Superior temporal gyrus (tissue), 1 donor: ENCODE data around the gene DRD2.
A peak's percentile ranks its signal among the peaks of the same experiment; 100 is the strongest.
"Not testable (repeated sequence)": the region's sequence is repeated elsewhere in the genome, so short reads cannot be mapped to it uniquely, and the experiment has no call there.

Experiments
- DNase-seq: peaks from one replicate; pipeline ENCODE4 v3.0.0-alpha.2; 2016; ENCODE audit errors: extremely low spot score

Gene DRD2

GRCh38 chr11:113475160-113475761 lies at the start of gene DRD2:
TSS of gene DRD2 (minus strand) at chr11:113475398. CDS start at chr11:113424651, 50,747 bp downstream.
- no peak for DNase-seq

GRCh38 chr11:113523906-113524305 lies 48.7 kb upstream of the DRD2 start:
- DNase-seq: not testable (repeated sequence)

GRCh38 chr11:113521737-113522517 lies 46.7 kb upstream of the DRD2 start:
- DNase-seq: no peak

DNA sequence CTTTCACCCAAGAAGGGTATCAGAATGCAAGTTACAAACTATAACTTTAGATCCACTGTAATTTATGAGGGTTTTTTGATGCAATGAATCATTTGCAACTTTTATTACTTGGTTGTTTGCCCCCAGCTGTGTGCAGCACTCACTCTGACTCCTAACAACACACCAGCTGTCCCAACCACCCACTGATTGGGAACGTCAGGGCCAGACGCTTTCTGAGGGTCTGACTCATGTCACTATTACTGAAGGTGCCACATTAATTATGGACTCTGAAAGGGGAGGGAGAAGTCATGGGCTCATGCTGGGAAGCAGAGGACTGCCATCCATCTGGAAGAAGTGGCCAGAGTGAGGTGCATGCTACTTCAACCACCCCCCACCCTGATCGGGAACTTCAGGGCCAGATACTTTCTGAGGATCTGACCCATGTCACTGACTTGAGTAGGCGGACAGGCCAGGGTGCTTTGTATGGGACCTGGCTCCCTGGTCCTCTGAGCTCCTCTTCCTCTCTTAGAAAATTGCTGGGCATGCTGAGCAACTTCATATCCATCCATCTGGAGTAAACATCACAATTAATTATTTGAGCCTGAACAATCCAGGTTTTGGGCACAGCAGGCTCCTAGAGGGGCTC lies 44.9 kb upstream of the DRD2 start:
- DNase-seq: no peak

DNA sequence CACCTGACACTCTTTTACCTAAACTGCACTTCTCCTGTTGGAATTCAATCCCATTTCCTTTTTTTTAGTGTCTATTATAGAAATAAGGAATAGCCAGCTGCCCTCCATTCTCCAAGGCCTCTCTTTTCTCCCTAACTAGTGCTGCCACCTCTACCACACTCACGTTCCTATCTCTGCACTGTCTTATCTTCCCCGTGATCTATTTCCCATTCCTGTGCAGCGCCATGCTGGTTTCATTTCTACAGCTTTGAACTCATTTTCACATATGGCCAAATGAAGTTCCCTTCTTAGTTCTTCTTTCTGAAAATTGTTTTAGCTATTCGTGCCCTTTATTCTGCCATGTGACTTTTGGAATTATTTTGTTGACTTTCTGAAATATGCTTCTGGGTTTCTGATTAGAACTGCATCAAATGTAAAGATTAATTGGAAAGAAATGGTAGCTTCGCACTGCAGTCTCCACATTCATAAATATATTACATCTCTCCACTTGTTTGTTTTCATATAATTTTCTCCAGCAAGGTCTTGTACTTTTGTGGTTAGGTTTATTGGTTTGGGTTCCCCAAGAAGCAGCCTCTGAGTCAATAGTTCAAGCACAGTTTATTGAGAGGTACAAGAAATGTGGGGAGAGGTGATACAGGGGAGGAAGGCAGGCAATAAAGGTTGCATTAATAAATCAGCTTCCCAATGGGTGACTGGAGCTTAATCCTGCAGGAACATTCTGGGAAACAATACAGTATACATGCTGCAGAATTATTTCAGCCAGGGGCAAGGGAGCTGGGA lies 43.7 kb upstream of the DRD2 start:
- no peak for DNase-seq

DNA sequence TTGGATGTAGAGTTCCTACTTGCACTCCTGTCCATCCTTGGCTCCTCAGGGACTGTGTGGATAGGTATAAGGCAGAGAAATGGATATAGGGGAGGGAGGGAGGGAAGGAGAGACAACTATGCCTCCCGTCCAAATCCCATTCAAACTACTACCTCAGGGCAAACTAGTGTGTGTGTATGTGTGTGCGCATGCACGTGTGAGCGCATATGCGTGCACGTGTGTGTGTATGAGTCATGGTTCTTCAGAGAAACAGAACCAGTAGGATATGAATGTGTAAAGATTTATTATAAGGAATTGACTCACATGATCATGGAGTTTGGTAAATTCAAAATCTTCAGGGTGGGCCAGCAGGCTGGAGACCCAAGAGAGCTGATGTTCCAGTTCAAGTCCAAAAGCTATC lies 42.2 kb upstream of the DRD2 start:
- no peak for DNase-seq

GRCh38 chr11:113514856-113515255 lies 39.7 kb upstream of the DRD2 start:
- DNase-seq: no peak

GRCh38 chr11:113507341-113507740 lies 32.1 kb upstream of the DRD2 start:
- no peak for DNase-seq

DNA sequence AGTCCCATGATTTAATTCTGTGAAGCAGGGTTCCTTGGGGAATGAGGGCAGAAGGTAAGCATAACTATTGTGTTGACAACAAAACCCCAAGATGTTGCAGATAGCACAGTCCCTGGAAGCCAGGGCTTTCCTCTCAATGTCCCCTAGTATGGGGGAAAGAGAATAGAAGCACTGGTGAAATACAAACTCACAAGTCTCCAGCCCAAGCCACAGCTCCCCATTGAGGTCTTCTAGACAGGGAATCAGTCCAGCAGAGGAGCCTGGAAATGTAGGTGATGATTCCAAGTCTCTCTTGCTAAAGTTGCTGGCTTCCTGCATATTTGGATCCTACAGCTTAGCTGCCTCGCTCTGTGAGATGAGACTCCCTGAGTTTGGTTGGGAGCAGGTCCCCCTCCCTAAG lies 31.7 kb upstream of the DRD2 start:
- no peak for DNase-seq

DNA sequence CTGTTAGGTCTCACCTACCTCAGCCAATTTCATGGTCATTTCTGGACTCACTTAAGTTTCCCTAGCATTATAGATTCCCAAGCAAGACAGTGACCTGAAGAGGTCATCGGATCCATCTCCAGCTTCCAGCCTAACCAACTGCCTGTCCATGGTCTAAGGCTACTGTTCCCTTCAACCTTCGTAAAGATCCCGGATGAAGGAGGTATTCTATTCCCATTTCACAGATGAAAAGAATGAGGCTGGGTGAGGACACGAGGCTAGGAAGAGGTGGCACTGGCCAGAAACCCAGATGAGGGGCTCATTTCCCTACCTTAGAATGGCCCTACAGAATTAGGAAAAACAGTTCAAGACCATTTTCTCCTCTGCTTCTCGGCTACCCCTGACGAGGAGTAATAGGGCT lies 31.3 kb upstream of the DRD2 start:
- DNase-seq: no peak

- peak; percentile 94 for DNase-seq
These were observed 30.6 kb upstream of the DRD2 start for GRCh38 chr11:113505541-113506375.

DNA sequence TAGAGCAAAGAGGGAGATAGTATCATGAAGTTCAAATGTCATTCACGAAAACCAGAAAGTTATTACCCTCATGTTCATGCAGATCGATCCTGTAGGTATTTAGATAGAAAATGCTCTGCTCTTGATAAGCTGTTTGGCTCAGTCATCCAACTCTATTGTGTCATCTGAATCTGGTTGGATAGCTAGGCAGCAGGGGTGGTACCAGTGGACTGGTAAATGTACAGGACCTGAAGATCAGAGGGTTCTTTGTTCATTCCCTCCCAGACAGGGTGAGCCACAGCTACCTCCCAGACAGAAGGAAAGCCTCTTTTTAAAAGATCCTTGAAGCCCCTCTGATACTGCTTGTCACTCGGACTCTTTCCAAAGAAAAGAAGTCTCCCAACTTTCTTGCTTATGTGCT lies 29.8 kb upstream of the DRD2 start:
- peak; percentile 49 for DNase-seq

GRCh38 chr11:113504586-113504985 lies 29.4 kb upstream of the DRD2 start:
- no peak for DNase-seq

- no peak for DNase-seq
These were observed 28.9 kb upstream of the DRD2 start for GRCh38 chr11:113504071-113504470.

DNA sequence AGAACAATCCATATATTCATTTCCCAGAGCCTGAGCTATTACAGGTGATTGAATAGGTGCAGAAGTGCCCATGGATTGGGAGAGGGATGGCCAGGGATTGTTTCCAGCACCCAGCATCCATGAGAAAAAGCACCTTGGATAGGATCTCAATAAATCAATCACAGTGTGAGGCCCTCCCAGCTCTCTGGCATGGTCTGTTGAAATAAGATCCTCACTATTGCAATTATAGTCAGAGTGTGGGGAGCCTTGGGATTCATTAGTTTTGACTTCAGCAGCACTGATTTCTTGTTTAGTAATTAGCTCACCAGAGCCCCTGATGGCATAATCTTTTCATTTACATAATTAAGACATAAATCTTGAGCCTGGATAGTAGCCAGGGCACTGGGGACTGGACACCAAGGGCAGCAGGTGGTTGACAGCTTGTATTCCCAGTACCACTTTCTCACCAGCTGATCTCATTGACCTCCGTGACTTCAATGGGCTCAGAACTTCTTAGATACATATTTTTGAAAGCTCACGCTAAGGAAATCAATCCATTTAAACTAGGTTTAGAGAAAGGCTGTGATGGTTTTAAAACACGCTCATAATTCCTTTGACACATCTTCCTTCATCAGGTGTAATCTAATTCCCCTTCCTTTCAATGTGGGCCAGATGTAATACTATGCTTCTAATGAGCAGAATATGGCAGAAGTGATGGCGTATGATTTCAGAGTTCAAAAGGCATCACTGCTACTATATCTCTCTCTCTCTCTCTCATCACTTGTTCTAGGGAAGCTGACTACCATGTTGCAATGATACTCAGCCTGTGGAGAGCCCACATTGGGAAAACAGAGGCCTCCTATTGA lies 22.1 kb upstream of the DRD2 start:
- no peak for DNase-seq

GRCh38 chr11:113496026-113496651 lies 20.9 kb upstream of the DRD2 start:
- no peak for DNase-seq

DNA sequence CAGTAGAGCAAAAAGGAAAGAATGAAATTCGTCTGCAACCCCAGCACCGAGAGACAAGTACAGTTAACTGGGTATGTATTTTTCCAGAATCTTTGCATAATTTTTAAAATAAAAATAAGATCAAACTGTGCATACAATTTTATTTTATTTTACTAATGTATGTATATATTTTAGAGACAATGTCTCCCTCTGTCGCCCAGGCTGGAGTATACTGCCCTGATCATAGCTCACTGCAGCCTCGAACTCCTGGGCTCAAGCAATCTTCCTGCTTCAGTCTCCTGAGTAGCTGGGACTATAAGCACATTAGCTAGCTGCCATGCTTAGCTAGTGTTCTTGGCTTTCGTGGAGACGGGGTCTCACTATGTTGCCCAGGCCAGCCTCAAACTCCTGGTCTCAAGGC lies 18.8 kb upstream of the DRD2 start:
- no peak for DNase-seq

- no peak for DNase-seq
These were observed 18.0 kb upstream of the DRD2 start for GRCh38 chr11:113493206-113493605.

DNA sequence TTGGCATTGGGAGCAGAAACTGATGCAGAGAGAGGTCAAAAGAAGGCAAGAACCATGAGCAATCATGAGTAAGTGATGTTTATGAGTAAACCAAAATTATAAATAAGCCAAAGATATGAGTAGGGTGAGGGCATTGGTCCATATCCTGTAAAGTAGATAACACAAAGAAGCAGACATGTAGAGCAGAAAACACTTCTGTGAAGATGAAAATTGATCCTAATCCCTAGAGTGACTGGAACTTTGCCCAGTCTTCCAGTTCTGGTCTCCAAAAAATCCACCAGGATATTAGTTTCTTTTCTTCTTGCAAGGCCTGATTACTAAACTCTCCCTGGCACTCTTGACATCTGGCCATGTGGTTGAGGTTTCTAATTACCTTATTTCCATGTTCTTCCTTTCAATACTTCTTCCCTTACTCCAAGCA lies 13.7 kb upstream of the DRD2 start:
- DNase-seq: no peak

DNA sequence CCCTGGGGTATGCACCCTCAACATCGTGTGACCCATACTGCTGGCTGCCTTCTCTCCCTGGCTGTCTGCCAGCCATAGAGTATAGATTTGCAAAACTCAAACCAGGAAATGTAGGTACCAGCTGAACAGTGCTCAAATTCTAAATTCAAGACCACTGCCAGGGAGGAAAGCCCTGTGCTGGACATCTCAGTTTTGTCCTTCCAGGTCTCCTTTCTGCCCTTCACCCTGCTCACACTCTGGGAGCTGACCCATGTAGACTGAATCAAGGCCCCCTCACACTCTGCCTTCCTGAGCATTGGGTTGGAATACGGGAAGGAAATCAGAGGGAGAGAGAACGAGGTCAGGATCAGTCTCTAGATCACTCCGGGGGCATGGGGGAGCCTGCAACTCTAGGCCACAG lies 12.4 kb upstream of the DRD2 start:
- DNase-seq: no peak
